Ramos (cell line): ENCODE data around the gene GDPD5.

ENCODE experiments used
- in situ Hi-C: fragments of 300-500 bp; cut with MboI; formaldehyde crosslinking; loops from one replicate; pipeline ENCODE4 v1.14.3; 2022; ENCODE audit warnings: low sequenced_read_pairs; ENCODE audit not compliant: unreplicated experiment

The GDPD5 gene

DNA sequence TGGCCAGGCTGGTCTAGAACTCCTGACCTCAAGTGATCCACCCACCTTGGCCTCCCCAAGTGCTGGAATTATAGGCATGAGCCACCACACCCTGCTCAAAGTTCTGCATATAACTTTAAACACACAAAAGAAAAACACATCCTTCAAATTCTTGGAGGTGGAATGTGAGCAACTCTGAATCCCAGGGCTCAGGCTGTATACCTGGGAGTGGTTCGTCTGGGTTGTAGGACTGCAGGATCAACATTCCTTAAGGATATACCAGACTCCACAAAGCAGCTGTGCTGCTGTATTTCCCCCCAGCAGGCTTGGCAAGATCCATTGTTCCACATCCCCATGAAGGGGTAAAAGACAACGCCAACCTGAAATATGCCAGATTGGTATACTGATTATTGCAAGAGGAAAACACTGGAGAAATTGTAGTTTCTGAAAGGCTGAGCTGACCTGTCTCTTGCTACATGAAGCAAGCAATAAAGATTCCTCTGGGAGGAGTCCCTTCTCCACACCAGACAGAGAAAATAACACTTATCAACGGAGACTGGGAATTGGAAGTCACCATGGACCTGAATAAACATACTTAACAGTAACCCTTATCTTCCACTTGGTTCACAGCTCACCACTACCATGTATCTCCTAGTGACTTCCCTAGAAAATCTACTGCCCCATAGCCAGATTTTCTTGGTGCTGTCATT lies 138.7 kb downstream of the GDPD5 start:
- in situ Hi-C loops, result no loop called here
